ENCODE measurements around the gene SYCE3. TPM values are rescaled to one million over a fixed set of nuclear protein-coding genes. Genes with fewer than 3 reads are reported as not detected.

Gene SYCE3
- total RNA-seq, 2 experiments from 2014 or later: not detected

- DNase-seq (no peak), ATAC-seq (no peak)
- H3K27ac Mint-ChIP-seq: no peak overlapping the region
- no peaks in the 10 kb centered on the region for H3K9me3 Mint-ChIP-seq (ENCODE audit: insufficient read depth)
- ChIA-PET POLR2A (no interaction called here), CTCF (interaction anchor here (1.9 kb wide), 1 partner anchor 14 kb away, joined by 11 read pairs; no protein-coding TSS in a partner anchor)
- peaks cover 8% of the 10 kb centered on the region for H3K4me1 Mint-ChIP-seq (ENCODE audit: low read depth)
- no peak overlapping the region for H3K4me3 Mint-ChIP-seq
- peaks cover 1% of the 10 kb centered on the region for H3K36me3 Mint-ChIP-seq (ENCODE audit: low read depth)
- H3K27me3 Mint-ChIP-seq (ENCODE audit: low read depth): peaks cover 37% of the 10 kb centered on the region
These were observed 43.6 kb upstream of the SYCE3 start for GRCh38 chr22:50606165-50606945.

- ATAC-seq (no peak), DNase-seq (no peak)
- ChIA-PET POLR2A (no interaction called here), CTCF (interaction anchor here (1.9 kb wide), 1 partner anchor 15 kb away, joined by 11 read pairs; no protein-coding TSS in a partner anchor)
- Mint-ChIP-seq H3K36me3 (ENCODE audit: low read depth) (peaks cover 1% of the 10 kb centered on the region), H3K27me3 (ENCODE audit: low read depth) (peaks cover 38% of the 10 kb centered on the region), H3K4me3 (no peak overlapping the region), H3K9me3 (ENCODE audit: insufficient read depth) (no peaks in the 10 kb centered on the region), H3K27ac (no peak overlapping the region), H3K4me1 (ENCODE audit: low read depth) (peaks cover 8% of the 10 kb centered on the region)
These were observed 42.9 kb upstream of the SYCE3 start for GRCh38 chr22:50605613-50606074.

- DNase-seq (no peak), ATAC-seq (no peak)
- CTCF ChIA-PET: interaction anchor here (1.9 kb wide), 1 partner anchor 16 kb away, joined by 11 read pairs; no protein-coding TSS in a partner anchor
- Mint-ChIP-seq H3K27ac (no peak overlapping the region), H3K9me3 (ENCODE audit: insufficient read depth) (no peaks in the 10 kb centered on the region), H3K4me1 (ENCODE audit: low read depth) (peaks cover 8% of the 10 kb centered on the region), H3K4me3 (no peak overlapping the region), H3K36me3 (ENCODE audit: low read depth) (peaks cover 1% of the 10 kb centered on the region), H3K27me3 (ENCODE audit: low read depth) (peaks cover 38% of the 10 kb centered on the region)
- POLR2A ChIA-PET: no interaction called here
These were observed 42.4 kb upstream of the SYCE3 start for GRCh38 chr22:50605002-50605612.

GRCh38 chr22:50604256-50605001 lies 41.7 kb upstream of the SYCE3 start:
- peaks cover 1% of the 10 kb centered on the region for H3K36me3 Mint-ChIP-seq (ENCODE audit: low read depth)
- H3K4me1 Mint-ChIP-seq (ENCODE audit: low read depth): peaks cover 12% of the 10 kb centered on the region
- ATAC-seq (no peak), DNase-seq (no peak)
- CTCF ChIA-PET: no interaction called here
- H3K27me3 Mint-ChIP-seq (ENCODE audit: low read depth): peaks cover 43% of the 10 kb centered on the region
- H3K4me3 Mint-ChIP-seq: no peak overlapping the region
- POLR2A ChIA-PET: no interaction called here
- H3K27ac Mint-ChIP-seq: no peak overlapping the region
- H3K9me3 Mint-ChIP-seq (ENCODE audit: insufficient read depth): no peaks in the 10 kb centered on the region

GRCh38 chr22:50603511-50604255 lies 41.0 kb upstream of the SYCE3 start:
- H3K4me3 Mint-ChIP-seq: no peak overlapping the region
- no peak for ATAC-seq
- POLR2A ChIA-PET: no interaction called here

GRCh38 chr22:50602338-50602700 lies 39.6 kb upstream of the SYCE3 start:
- CTCF ChIA-PET: no interaction called here
- peaks cover 12% of the 10 kb centered on the region for H3K4me1 Mint-ChIP-seq (ENCODE audit: low read depth)
- peaks cover 1% of the 10 kb centered on the region for H3K36me3 Mint-ChIP-seq (ENCODE audit: low read depth)
- peak overlapping the region; percentile 59 for H3K4me3 Mint-ChIP-seq
- H3K27me3 Mint-ChIP-seq (ENCODE audit: low read depth): peaks cover 44% of the 10 kb centered on the region
- POLR2A ChIA-PET: interaction anchor here (0.8 to 0.9 kb wide), 3 partner anchors 18 to 77 kb away, joined by 3 to 4 read pairs (median 4); partner anchors contain the start of genes CHKB and SCO2
- ATAC-seq: no peak
- no peak for DNase-seq
- no peak overlapping the region for H3K27ac Mint-ChIP-seq
- H3K9me3 Mint-ChIP-seq (ENCODE audit: insufficient read depth): no peaks in the 10 kb centered on the region

More at GRCh38 chr22:50603511-50604255, 41.0 kb upstream of the SYCE3 start:
- Mint-ChIP-seq H3K9me3 (ENCODE audit: insufficient read depth) (no peaks in the 10 kb centered on the region), H3K36me3 (ENCODE audit: low read depth) (peaks cover 1% of the 10 kb centered on the region), H3K4me1 (ENCODE audit: low read depth) (peaks cover 12% of the 10 kb centered on the region), H3K27ac (no peak overlapping the region), H3K27me3 (ENCODE audit: low read depth) (peaks cover 45% of the 10 kb centered on the region)
- DNase-seq: no peak
- CTCF ChIA-PET: no interaction called here

GRCh38 chr22:50601669-50602337 lies 39.1 kb upstream of the SYCE3 start:
- DNase-seq (no peak), ATAC-seq (no peak)
- Mint-ChIP-seq H3K27ac (no peak overlapping the region), H3K4me3 (peak overlapping the region; percentile 59), H3K27me3 (ENCODE audit: low read depth) (peaks cover 40% of the 10 kb centered on the region), H3K36me3 (ENCODE audit: low read depth) (peaks cover 1% of the 10 kb centered on the region), H3K4me1 (ENCODE audit: low read depth) (peaks cover 12% of the 10 kb centered on the region), H3K9me3 (ENCODE audit: insufficient read depth) (no peaks in the 10 kb centered on the region)
- ChIA-PET POLR2A (interaction anchor here (0.8 to 0.9 kb wide), 3 partner anchors 19 to 76 kb away, joined by 3 to 4 read pairs (median 4); partner anchors contain the start of genes CHKB and SCO2), CTCF (no interaction called here)

- Mint-ChIP-seq H3K36me3 (ENCODE audit: low read depth) (peaks cover 1% of the 10 kb centered on the region), H3K4me1 (ENCODE audit: low read depth) (peaks cover 12% of the 10 kb centered on the region), H3K9me3 (ENCODE audit: insufficient read depth) (no peaks in the 10 kb centered on the region), H3K4me3 (peak overlapping the region; percentile 59), H3K27me3 (ENCODE audit: low read depth) (peaks cover 39% of the 10 kb centered on the region), H3K27ac (no peak overlapping the region)
- DNase-seq (no peak), ATAC-seq (no peak)
- CTCF ChIA-PET: no interaction called here
- POLR2A ChIA-PET: interaction anchor here (0.8 to 0.9 kb wide), 3 partner anchors 19 to 76 kb away, joined by 3 to 4 read pairs (median 4); partner anchors contain the start of genes CHKB and SCO2
These were observed 38.4 kb upstream of the SYCE3 start for GRCh38 chr22:50600967-50601668.

GRCh38 chr22:50600538-50600937 lies 37.8 kb upstream of the SYCE3 start, which contains the start of gene MAPK8IP2:
Gene MAPK8IP2, plus strand, starts transcription at chr22:50600793. Its CDS starts 26 bp downstream, at chr22:50600819.
- H3K4me3 Mint-ChIP-seq: peak within 1 kb of the TSS; percentile 59
- H3K4me1 Mint-ChIP-seq (ENCODE audit: low read depth): peaks cover 12% of the 10 kb centered on the region
- POLR2A ChIA-PET: interaction anchor here (1.3 kb wide), 1 partner anchor 37 kb away, joined by 4 read pairs; the partner anchor contains the start of gene SYCE3
- H3K9me3 Mint-ChIP-seq (ENCODE audit: insufficient read depth): no peaks in the 10 kb centered on the region
- peaks cover 38% of the 10 kb centered on the region for H3K27me3 Mint-ChIP-seq (ENCODE audit: low read depth)
- H3K27ac Mint-ChIP-seq: no peak within 1 kb of the TSS
- CTCF ChIA-PET: interaction anchor here (1.0 kb wide), 1 partner anchor 75 kb away, joined by 3 read pairs; the partner anchor contains the start of gene SCO2
- peaks cover 1% of the 10 kb centered on the region for H3K36me3 Mint-ChIP-seq (ENCODE audit: low read depth)
- peak; percentile 50 for ATAC-seq
- no peak for DNase-seq

- DNase-seq (peak; percentile 79), ATAC-seq (peak; percentile 88)
- Mint-ChIP-seq H3K36me3 (ENCODE audit: low read depth) (peaks cover 1% of the 10 kb centered on the region), H3K27me3 (ENCODE audit: low read depth) (peaks cover 34% of the 10 kb centered on the region), H3K9me3 (ENCODE audit: insufficient read depth) (no peaks in the 10 kb centered on the region), H3K27ac (no peak overlapping the region), H3K4me1 (ENCODE audit: low read depth) (peaks cover 12% of the 10 kb centered on the region), H3K4me3 (peak overlapping the region; percentile 53)
- CTCF ChIA-PET: interaction anchor here (0.7 to 1.0 kb wide), 2 partner anchors 36 to 74 kb away, joined by 3 read pairs; partner anchors contain the start of gene SCO2
- POLR2A ChIA-PET: interaction anchor here (1.3 kb wide), 1 partner anchor 37 kb away, joined by 4 read pairs; the partner anchor contains the start of gene SYCE3
These were observed 37.2 kb upstream of the SYCE3 start for GRCh38 chr22:50599816-50600455.

All from activated CD8-positive, alpha-beta T cell treated with anti-CD3 and anti-CD28 coated beads, Interleukin-2, amount 10 ng/mL, durations not matched to agents 7 days and 5 days (primary cell).